Effector memory CD4-positive, alpha-beta T cell (primary cell): Measurements from ENCODE around the gene SHISA9.

Experiments
- DNase-seq, 3 donors: peaks; one replicate each; pipeline ENCODE4 v3.0.0-alpha.2; 2020
- H3K27ac ChIP-seq: 2 replicates; pipeline ENCODE4 v1.7.0; 2013; ENCODE audit warnings: mild to moderate bottlenecking, low read length, moderate library complexity; ENCODE audit not compliant: insufficient read depth, poor library complexity, severe bottlenecking
- H3K27me3 ChIP-seq: replicated peaks from 2 replicates; pipeline ENCODE4 v1.7.0; 2013; ENCODE audit warnings: mild to moderate bottlenecking, low read length; ENCODE audit not compliant: insufficient read depth, control insufficient read depth, poor library complexity, severe bottlenecking
- H3K36me3 ChIP-seq: 2 replicates; pipeline ENCODE4 v1.7.0; 2013; ENCODE audit warnings: mild to moderate bottlenecking, low read length, moderate library complexity; ENCODE audit not compliant: control insufficient read depth, insufficient read depth
- H3K4me1 ChIP-seq: 2 replicates; pipeline ENCODE4 v1.7.0; 2013; ENCODE audit warnings: low read length, mild to moderate bottlenecking; ENCODE audit not compliant: control insufficient read depth, insufficient read depth, poor library complexity, severe bottlenecking
- H3K4me3 ChIP-seq: 2 replicates; pipeline ENCODE4 v1.7.0; 2013; ENCODE audit warnings: low read length, low read depth, mild to moderate bottlenecking; ENCODE audit not compliant: insufficient read depth, poor library complexity, severe bottlenecking
- H3K9me3 ChIP-seq: 2 replicates; pipeline ENCODE4 v1.7.0; 2013; ENCODE audit warnings: mild to moderate bottlenecking, low read length, moderate library complexity; ENCODE audit not compliant: control insufficient read depth

Gene SHISA9

GRCh38 chr16:12874186-12874585 is 27.2 kb upstream of the SHISA9 start:
- H3K36me3 ChIP-seq: no peaks in the 10 kb centered on the region
- no peak overlapping the region for H3K4me3 ChIP-seq
- H3K27ac ChIP-seq: no peak overlapping the region
- H3K9me3 ChIP-seq: no peaks in the 10 kb centered on the region
- no peak for DNase-seq
- H3K4me1 ChIP-seq: no peaks in the 10 kb centered on the region
- no peaks in the 10 kb centered on the region for H3K27me3 ChIP-seq

GRCh38 chr16:12876778-12877177 is 24.6 kb upstream of the SHISA9 start:
- no peaks in the 10 kb centered on the region for H3K9me3 ChIP-seq
- no peak overlapping the region for H3K27ac ChIP-seq
- H3K27me3 ChIP-seq: no peaks in the 10 kb centered on the region
- H3K36me3 ChIP-seq: no peaks in the 10 kb centered on the region
- no peak overlapping the region for H3K4me3 ChIP-seq
- no peaks in the 10 kb centered on the region for H3K4me1 ChIP-seq
- no peak for DNase-seq

- Histone ChIP-seq H3K36me3 (no peaks in the 10 kb centered on the region), H3K27me3 (no peaks in the 10 kb centered on the region), H3K27ac (no peak overlapping the region), H3K9me3 (no peaks in the 10 kb centered on the region), H3K4me3 (no peak overlapping the region), H3K4me1 (no peaks in the 10 kb centered on the region)
- DNase-seq: no peak
Observed at GRCh38 chr16:12878973-12879372, 22.4 kb upstream of the SHISA9 start.

GRCh38 chr16:12879812-12880211 is 21.6 kb upstream of the SHISA9 start:
- Histone ChIP-seq H3K4me1 (no peaks in the 10 kb centered on the region), H3K27me3 (no peaks in the 10 kb centered on the region), H3K36me3 (no peaks in the 10 kb centered on the region), H3K27ac (no peak overlapping the region), H3K9me3 (no peaks in the 10 kb centered on the region), H3K4me3 (no peak overlapping the region)
- no peak for DNase-seq

DNA sequence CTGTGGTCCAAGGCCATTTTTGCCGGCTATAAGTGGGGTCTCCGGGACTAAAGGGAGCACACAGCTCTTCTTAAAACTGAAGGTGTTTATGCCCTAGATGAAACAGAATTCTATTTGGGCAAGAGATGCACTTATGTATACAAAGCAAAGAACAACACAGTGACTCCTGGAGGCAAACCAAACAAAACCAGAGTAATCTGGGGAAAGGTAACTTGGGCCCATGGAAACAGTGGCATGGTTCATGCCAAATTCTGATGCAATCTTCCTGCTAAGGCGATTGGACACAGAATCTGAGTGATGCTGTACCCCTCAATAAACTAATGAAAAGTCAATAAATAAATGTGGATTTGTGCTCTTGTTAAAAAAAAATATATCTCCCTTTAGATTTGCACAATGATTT is 20.2 kb upstream of the SHISA9 start:
- Histone ChIP-seq H3K27me3 (no peaks in the 10 kb centered on the region), H3K4me3 (no peak overlapping the region), H3K9me3 (no peaks in the 10 kb centered on the region), H3K36me3 (no peaks in the 10 kb centered on the region), H3K27ac (no peak overlapping the region), H3K4me1 (no peaks in the 10 kb centered on the region)
- DNase-seq: no peak

DNA sequence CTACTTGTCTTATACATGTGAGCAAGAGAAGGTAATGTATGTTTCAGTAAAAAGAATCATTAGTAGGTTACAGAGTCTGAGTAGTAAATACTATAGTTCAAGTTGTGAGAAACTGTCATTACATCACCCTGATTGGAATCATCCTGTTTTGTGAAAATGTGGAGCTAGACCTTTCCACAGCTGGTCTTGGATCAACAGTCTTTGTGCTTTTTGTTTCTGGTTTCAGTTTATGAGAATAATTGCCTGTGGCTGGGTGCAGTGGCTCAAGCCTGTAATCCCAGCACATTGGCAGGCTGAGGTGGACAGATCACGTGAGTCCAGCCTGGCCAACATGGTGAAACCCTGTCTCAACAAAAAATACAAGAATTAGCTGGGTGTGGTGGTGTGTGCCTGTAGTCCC is 19.7 kb upstream of the SHISA9 start:
- Histone ChIP-seq H3K27ac (no peak overlapping the region), H3K36me3 (no peaks in the 10 kb centered on the region), H3K4me3 (no peak overlapping the region), H3K27me3 (no peaks in the 10 kb centered on the region), H3K4me1 (no peaks in the 10 kb centered on the region), H3K9me3 (no peaks in the 10 kb centered on the region)
- DNase-seq: no peak

- no peak overlapping the region for H3K27ac ChIP-seq
- no peak for DNase-seq
- H3K9me3 ChIP-seq: no peaks in the 10 kb centered on the region
- no peak overlapping the region for H3K4me3 ChIP-seq
- no peaks in the 10 kb centered on the region for H3K4me1 ChIP-seq
- no peaks in the 10 kb centered on the region for H3K27me3 ChIP-seq
- no peaks in the 10 kb centered on the region for H3K36me3 ChIP-seq
Observed at GRCh38 chr16:12885742-12886141, 15.7 kb upstream of the SHISA9 start.

DNA sequence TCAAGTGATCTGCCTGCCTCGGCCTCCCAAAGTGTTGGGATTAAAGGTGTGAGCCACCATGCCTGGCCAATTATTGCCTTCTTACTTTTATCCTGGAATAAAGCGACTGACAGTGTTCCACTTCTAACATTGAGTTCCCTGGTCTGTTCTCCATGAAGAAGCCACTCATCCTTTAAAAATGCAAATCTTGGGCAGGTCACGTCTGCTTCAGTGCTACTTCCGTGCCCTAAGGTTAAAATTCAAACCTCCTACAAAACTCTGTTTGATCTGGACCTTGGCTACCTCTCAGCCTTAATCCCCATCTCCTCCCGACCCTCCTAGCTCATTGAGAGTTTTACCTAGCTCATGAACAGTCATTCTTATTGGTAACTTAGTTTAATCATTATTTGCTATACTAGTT is 9.6 kb upstream of the SHISA9 start:
- H3K36me3 ChIP-seq: no peaks in the 10 kb centered on the region
- no peaks in the 10 kb centered on the region for H3K9me3 ChIP-seq
- no peak overlapping the region for H3K4me3 ChIP-seq
- no peaks in the 10 kb centered on the region for H3K27me3 ChIP-seq
- H3K27ac ChIP-seq: no peak overlapping the region
- no peaks in the 10 kb centered on the region for H3K4me1 ChIP-seq
- DNase-seq: no peak

DNA sequence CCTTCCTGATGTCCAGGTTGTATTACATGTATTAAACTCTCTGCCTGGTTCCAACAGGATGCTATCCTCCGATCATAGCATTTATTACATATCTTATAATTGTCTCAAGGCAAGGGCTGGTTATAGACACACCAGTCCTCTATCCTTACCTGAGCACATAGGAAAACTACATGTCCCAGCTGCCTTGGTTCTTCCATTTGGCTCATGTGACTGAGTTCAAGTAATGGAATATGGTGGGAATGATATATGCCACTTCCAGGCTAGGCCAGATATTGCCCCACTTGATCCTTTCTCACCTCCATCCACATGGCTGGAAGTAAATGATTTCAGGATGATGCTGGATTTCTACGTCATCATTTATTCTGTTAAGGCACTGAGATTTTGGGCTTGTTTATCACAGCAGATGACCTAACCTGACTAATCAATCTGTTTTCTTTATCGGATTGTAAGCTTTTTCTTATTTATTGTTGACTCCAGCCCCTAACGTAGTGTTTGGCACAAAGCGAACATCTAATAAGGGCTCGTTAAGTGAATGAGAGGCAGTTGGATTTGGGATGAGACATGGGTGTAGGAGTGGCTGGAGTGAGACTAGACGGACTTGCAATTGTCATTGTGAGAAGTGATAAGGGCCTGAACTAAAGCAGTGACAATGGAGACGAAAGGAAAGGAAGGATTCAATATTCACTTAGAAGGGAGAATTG is 8.2 kb upstream of the SHISA9 start:
- H3K9me3 ChIP-seq: no peaks in the 10 kb centered on the region
- H3K4me1 ChIP-seq: no peaks in the 10 kb centered on the region
- no peak overlapping the region for H3K4me3 ChIP-seq
- H3K27me3 ChIP-seq: no peaks in the 10 kb centered on the region
- no peaks in the 10 kb centered on the region for H3K36me3 ChIP-seq
- H3K27ac ChIP-seq: no peak overlapping the region
- no peak for DNase-seq

DNA sequence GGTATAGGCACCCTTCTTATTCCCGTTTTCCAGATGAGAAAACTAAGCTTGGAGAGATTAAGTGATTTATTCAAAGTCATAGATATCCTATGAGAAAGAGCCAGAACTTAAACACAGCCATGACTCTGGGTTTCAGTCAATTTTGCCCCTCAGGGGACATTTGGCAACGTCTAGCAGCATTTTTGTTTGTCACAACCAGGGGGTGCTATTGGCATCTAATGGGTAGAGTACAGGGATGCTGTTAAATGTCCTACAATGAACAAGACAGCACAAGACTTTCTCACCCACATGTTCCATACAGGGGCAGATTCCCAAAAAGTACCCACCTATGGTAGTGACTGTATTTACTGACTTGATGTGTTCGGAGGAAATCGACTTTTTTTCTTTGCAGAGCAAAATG is 4.8 kb upstream of the SHISA9 start:
- no peaks in the 10 kb centered on the region for H3K4me1 ChIP-seq
- no peak overlapping the region for H3K27ac ChIP-seq
- no peak for DNase-seq
- H3K27me3 ChIP-seq: peaks cover 8% of the 10 kb centered on the region
- H3K36me3 ChIP-seq: no peaks in the 10 kb centered on the region
- no peak overlapping the region for H3K4me3 ChIP-seq
- H3K9me3 ChIP-seq: no peaks in the 10 kb centered on the region
